DOHH2 (cell line): Measurements from ENCODE around the gene VTA1.

ENCODE experiments used
- EZH2phosphoT487 ChIP-seq: fragments of 200-600 bp; sonication (generic); IDR thresholded peaks from 2 replicates; pipeline ENCODE4 v1.6.1; 2017; ENCODE audit warnings: borderline replicate concordance, mild to moderate bottlenecking, antibody characterized with exemption, low read length, moderate library complexity, mixed read lengths
- TF ChIP-seq, protein P1 (sequence below): fragments of 200-600 bp; sonication (generic); IDR thresholded peaks from one replicate; pipeline ENCODE4 v1.5.1; 2014; ENCODE audit warnings: antibody characterized with exemption, mild to moderate bottlenecking, low read depth, low read length; ENCODE audit not compliant: poor library complexity, severe bottlenecking

DNA sequence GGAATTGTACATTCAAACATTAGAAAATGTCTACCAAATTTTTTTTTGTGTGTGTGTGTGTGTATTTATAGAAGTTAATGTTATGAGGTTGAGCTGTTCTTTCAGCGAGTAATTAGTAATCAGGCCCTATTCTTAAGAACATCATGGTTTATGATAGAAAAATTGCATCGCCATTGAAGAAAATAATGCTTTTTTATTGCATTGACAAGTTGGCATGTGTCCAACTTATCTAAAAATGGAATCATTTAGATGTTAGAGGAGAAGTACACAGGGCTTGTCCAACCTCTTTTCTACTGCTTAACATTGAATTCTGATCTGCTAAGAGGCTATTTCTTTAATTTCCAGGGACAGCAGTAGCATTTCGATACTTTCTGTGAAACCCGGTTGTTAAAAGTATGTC, 93.1 kb downstream of the VTA1 start:
- no peak for TF ChIP-seq EZH2phosphoT487
- TF ChIP-seq, protein P1, sequence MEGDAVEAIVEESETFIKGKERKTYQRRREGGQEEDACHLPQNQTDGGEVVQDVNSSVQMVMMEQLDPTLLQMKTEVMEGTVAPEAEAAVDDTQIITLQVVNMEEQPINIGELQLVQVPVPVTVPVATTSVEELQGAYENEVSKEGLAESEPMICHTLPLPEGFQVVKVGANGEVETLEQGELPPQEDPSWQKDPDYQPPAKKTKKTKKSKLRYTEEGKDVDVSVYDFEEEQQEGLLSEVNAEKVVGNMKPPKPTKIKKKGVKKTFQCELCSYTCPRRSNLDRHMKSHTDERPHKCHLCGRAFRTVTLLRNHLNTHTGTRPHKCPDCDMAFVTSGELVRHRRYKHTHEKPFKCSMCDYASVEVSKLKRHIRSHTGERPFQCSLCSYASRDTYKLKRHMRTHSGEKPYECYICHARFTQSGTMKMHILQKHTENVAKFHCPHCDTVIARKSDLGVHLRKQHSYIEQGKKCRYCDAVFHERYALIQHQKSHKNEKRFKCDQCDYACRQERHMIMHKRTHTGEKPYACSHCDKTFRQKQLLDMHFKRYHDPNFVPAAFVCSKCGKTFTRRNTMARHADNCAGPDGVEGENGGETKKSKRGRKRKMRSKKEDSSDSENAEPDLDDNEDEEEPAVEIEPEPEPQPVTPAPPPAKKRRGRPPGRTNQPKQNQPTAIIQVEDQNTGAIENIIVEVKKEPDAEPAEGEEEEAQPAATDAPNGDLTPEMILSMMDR = no peak
